ENCODE results near the gene CFL1.

DNA sequence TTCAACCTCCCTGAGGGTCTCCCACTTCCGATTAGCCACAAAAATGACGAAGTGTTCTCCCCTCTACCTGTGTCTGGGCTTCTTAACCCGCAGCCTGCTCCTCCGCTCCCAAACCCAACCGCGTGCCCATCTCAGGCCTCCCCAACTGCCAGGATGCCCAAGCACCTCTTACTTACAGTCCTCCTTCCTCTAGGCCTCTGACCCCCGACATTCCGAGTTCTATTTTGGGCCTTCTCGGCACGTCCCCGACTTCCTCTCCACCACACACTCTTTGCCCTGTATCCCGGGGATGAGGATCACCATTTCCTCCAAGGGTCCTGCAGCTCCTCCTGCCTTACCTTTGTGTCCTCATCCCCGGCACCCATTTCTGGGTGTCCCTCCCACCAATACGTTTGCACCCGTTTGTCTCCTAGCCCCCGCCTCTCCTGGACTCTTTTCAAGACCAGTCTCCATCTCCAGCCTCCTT, 1.9 kb upstream of the CFL1 start:
- TF ChIP-seq, protein P1, sequence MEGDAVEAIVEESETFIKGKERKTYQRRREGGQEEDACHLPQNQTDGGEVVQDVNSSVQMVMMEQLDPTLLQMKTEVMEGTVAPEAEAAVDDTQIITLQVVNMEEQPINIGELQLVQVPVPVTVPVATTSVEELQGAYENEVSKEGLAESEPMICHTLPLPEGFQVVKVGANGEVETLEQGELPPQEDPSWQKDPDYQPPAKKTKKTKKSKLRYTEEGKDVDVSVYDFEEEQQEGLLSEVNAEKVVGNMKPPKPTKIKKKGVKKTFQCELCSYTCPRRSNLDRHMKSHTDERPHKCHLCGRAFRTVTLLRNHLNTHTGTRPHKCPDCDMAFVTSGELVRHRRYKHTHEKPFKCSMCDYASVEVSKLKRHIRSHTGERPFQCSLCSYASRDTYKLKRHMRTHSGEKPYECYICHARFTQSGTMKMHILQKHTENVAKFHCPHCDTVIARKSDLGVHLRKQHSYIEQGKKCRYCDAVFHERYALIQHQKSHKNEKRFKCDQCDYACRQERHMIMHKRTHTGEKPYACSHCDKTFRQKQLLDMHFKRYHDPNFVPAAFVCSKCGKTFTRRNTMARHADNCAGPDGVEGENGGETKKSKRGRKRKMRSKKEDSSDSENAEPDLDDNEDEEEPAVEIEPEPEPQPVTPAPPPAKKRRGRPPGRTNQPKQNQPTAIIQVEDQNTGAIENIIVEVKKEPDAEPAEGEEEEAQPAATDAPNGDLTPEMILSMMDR (IDR thresholded peaks at IDR 0.05), result no peak
- no peak for TF ChIP-seq EP300 (IDR thresholded peaks at IDR 0.05)

Data from sigmoid colon (tissue), 4 donors.